GM12878 (cell line): Measurements from ENCODE around the gene DCST1. TPM values are rescaled to one million over a fixed set of nuclear protein-coding genes. Genes with fewer than 3 reads are reported as not detected.

Experiments
- ASH2L ChIP-seq: fragments of 300-600, 200-600 bp; sonication (generic); IDR thresholded peaks from 2 replicates; pipeline ENCODE4 v1.6.1; 2017; ENCODE audit warnings: low read depth, mild to moderate bottlenecking, borderline replicate concordance
- CBX5 ChIP-seq: sonication (generic); IDR thresholded peaks from 2 replicates; pipeline ENCODE4 v1.6.1; 2016; ENCODE audit warnings: low read depth, moderate library complexity, mild to moderate bottlenecking, inconsistent platforms
- FOS ChIP-seq: IDR thresholded peaks from 3 replicates; pipeline ENCODE4 v1.6.1; 2011; ENCODE audit warnings: borderline replicate concordance; ENCODE audit not compliant: insufficient read length; ENCODE audit errors: extremely low read depth
- GATAD2B ChIP-seq: fragments of 450-650 bp; conservative IDR thresholded peaks from 2 replicates; pipeline ENCODE4 v1.6.1; 2017; ENCODE audit warnings: low read depth, mild to moderate bottlenecking, moderate library complexity
- HCFC1 ChIP-seq: fragments of 150-350 bp; IDR thresholded peaks from 2 replicates; pipeline ENCODE4 v1.6.1; 2014; ENCODE audit warnings: low read length
- JUNB ChIP-seq: IDR thresholded peaks from 2 replicates; pipeline ENCODE4 v1.6.1; 2016; ENCODE audit warnings: antibody characterized with exemption, mild to moderate bottlenecking
- KAT2A ChIP-seq: conservative IDR thresholded peaks from 2 replicates; pipeline ENCODE4 v1.6.1; 2011; ENCODE audit warnings: low read depth, low read length; ENCODE audit not compliant: control insufficient read depth
- MAX ChIP-seq: IDR thresholded peaks from 2 replicates; pipeline ENCODE4 v1.6.1; 2012; ENCODE audit warnings: low read depth, low read length, improper control_type of control experiment
- MXI1 ChIP-seq: fragments of 150-350 bp; IDR thresholded peaks from 2 replicates; pipeline ENCODE4 v1.6.1; 2011; ENCODE audit warnings: low read depth, mild to moderate bottlenecking, inconsistent platforms, low read length, improper control_type of control experiment
- POU2F2 ChIP-seq: IDR thresholded peaks from 3 replicates; pipeline ENCODE4 v1.6.1; 2011; ENCODE audit warnings: low read depth, mild to moderate bottlenecking, low read length, borderline replicate concordance
- RB1 ChIP-seq: fragments of 450-650 bp; formaldehyde crosslinking; IDR thresholded peaks from 2 replicates; pipeline ENCODE4 v1.6.1; 2017; ENCODE audit warnings: mild to moderate bottlenecking, borderline replicate concordance
- RELA ChIP-seq: fragments of 450-650 bp; IDR thresholded peaks from 2 replicates; pipeline ENCODE4 v1.8.0; 2014; ENCODE audit warnings: borderline replicate concordance; ENCODE audit not compliant: partially characterized antibody
- SIN3A ChIP-seq: IDR thresholded peaks from 2 replicates; pipeline ENCODE4 v1.6.1; 2012; ENCODE audit warnings: low read depth, low read length, improper control_type of control experiment
- SMAD1 ChIP-seq: fragments of 450-650 bp; IDR thresholded peaks from 2 replicates; pipeline ENCODE4 v1.6.1; 2018; ENCODE audit warnings: mild to moderate bottlenecking, low read depth; ENCODE audit not compliant: partially characterized antibody
- SUZ12 ChIP-seq: fragments of 200-600 bp; sonication (generic); IDR thresholded peaks from one replicate; pipeline ENCODE4 v1.6.1; 2018; ENCODE audit warnings: antibody characterized with exemption, mild to moderate bottlenecking; ENCODE audit not compliant: unreplicated experiment
- ZNF207 ChIP-seq: fragments of 450-650 bp; IDR thresholded peaks from 2 replicates; pipeline ENCODE4 v1.6.1; 2014; ENCODE audit warnings: antibody characterized with exemption, mild to moderate bottlenecking, borderline replicate concordance
- ZNF592 ChIP-seq: fragments of 450-650 bp; IDR thresholded peaks from 2 replicates; pipeline ENCODE4 v1.6.1; 2017; ENCODE audit warnings: mild to moderate bottlenecking, moderate library complexity
- polyA plus RNA-seq, 11 experiments: library from polyadenylated mRNA; depleted of rRNA in 4 of 11; unstranded in 6 of 11; stranded (reverse) in 5 of 11; fragments of >200 nt; fragmentation: Nextera tagmentation in 4 of 11; fragmentation: Illumina TruSeq in 1 of 11; extraction: Ambion mirVana in 4 of 11; extraction: Trizol in 1 of 11; gene quantifications; 1 replicate in 1 of 11; 2 replicates in 10 of 11; pipeline versions ENCODE4 v1.2.1 to v1.2.3, GENCODE V29; 2011 to 2016; ENCODE audit warnings: inconsistent platforms in 2 of 11, missing spikeins in 2 of 11, low read depth in 1 of 11
- total RNA-seq, 4 experiments: library from RNA; depleted of rRNA in 3 of 4; stranded (reverse); fragments of >200 nt in 3 of 4; fragmentation: Illumina TruSeq in 1 of 4; extraction: Trizol in 1 of 4; gene quantifications; 2 replicates each; pipeline versions ENCODE4 v1.2.1 to v1.2.3, GENCODE V29; 2013 to 2021
- TF ChIP-seq, protein P1 (sequence below): IDR thresholded peaks from 2 replicates; pipeline ENCODE4 v1.6.1; 2012; ENCODE audit warnings: improper control_type of control experiment, low read depth, low read length; ENCODE audit not compliant: insufficient replicate concordance

DCST1 gene
- total and polyA plus RNA-seq, 10 of the 15 experiments (the other 5 are each of a cell fraction or from before 2014, with no cell fraction given): not detected

- TF ChIP-seq GATAD2B (peak; percentile 20; the same call in 1 of the 2 replicates), CBX5 (no peak), SMAD1 (no peak), FOS (no peak), ASH2L (no peak), ZNF207 (no peak), ZNF592 (no peak), JUNB (no peak), SUZ12 (no peak), MAX (peak; percentile 89), RELA (no peak), KAT2A (no peak), SIN3A (0 out of 2 replicates have a peak, but pooled peaks have one; percentile 51), HCFC1 (no peak), RB1 (no peak), MXI1 (peak; percentile 94), POU2F2 (0 out of 3 replicates have a peak, but pooled peaks have one; percentile 16)
- TF ChIP-seq, protein P1, sequence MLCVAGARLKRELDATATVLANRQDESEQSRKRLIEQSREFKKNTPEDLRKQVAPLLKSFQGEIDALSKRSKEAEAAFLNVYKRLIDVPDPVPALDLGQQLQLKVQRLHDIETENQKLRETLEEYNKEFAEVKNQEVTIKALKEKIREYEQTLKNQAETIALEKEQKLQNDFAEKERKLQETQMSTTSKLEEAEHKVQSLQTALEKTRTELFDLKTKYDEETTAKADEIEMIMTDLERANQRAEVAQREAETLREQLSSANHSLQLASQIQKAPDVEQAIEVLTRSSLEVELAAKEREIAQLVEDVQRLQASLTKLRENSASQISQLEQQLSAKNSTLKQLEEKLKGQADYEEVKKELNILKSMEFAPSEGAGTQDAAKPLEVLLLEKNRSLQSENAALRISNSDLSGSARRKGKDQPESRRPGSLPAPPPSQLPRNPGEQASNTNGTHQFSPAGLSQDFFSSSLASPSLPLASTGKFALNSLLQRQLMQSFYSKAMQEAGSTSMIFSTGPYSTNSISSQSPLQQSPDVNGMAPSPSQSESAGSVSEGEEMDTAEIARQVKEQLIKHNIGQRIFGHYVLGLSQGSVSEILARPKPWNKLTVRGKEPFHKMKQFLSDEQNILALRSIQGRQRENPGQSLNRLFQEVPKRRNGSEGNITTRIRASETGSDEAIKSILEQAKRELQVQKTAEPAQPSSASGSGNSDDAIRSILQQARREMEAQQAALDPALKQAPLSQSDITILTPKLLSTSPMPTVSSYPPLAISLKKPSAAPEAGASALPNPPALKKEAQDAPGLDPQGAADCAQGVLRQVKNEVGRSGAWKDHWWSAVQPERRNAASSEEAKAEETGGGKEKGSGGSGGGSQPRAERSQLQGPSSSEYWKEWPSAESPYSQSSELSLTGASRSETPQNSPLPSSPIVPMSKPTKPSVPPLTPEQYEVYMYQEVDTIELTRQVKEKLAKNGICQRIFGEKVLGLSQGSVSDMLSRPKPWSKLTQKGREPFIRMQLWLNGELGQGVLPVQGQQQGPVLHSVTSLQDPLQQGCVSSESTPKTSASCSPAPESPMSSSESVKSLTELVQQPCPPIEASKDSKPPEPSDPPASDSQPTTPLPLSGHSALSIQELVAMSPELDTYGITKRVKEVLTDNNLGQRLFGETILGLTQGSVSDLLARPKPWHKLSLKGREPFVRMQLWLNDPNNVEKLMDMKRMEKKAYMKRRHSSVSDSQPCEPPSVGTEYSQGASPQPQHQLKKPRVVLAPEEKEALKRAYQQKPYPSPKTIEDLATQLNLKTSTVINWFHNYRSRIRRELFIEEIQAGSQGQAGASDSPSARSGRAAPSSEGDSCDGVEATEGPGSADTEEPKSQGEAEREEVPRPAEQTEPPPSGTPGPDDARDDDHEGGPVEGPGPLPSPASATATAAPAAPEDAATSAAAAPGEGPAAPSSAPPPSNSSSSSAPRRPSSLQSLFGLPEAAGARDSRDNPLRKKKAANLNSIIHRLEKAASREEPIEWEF: no peak
These were observed 33.8 kb upstream of the DCST1 start (continued) for GRCh38 chr1:154999571-155000410.
